ENCODE measurements around the gene PARD6G.

DNA sequence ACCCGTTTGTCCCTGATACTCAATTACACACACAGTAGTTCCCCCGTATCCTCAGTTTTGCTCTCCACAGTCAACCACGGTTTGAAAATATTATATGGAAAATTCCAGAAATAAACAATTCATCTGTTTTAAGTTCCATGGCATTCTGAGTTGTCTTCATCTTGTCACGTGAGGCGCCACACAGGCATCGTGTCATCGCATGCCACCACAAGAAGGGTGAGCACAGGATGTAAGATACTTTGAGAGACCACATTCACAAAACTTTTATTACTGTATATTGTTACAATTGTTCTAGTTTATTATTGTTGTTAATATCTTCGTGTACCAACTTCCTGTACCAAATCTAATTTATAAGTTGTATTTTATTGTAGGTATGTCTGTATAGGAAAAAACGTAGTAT is 120.5 kb downstream of the PARD6G start:
- TF ChIP-seq, protein P1, sequence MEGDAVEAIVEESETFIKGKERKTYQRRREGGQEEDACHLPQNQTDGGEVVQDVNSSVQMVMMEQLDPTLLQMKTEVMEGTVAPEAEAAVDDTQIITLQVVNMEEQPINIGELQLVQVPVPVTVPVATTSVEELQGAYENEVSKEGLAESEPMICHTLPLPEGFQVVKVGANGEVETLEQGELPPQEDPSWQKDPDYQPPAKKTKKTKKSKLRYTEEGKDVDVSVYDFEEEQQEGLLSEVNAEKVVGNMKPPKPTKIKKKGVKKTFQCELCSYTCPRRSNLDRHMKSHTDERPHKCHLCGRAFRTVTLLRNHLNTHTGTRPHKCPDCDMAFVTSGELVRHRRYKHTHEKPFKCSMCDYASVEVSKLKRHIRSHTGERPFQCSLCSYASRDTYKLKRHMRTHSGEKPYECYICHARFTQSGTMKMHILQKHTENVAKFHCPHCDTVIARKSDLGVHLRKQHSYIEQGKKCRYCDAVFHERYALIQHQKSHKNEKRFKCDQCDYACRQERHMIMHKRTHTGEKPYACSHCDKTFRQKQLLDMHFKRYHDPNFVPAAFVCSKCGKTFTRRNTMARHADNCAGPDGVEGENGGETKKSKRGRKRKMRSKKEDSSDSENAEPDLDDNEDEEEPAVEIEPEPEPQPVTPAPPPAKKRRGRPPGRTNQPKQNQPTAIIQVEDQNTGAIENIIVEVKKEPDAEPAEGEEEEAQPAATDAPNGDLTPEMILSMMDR (IDR thresholded peaks at IDR 0.05): no peak
- no peak for TF ChIP-seq POLR2A (IDR thresholded peaks at IDR 0.05)
